ENCODE data around the gene CSRNP3.

- no peak for TF ChIP-seq PRDM15 (CRISPR knock-in tag; IDR thresholded peaks at IDR 0.05)
- no peak for TF ChIP-seq BACH1 (IDR thresholded peaks at IDR 0.05; ENCODE audit: borderline replicate concordance)
Measured at GRCh38 chr2:165456027-165456426, 13.5 kb upstream of the CSRNP3 start.

Data from GM12878 (cell line).